ENCODE measurements around the gene PRR32.
"Not testable (repeated sequence)": the region's sequence is repeated elsewhere in the genome, so short reads cannot be mapped to it uniquely, and the experiment has no call there.

Gene PRR32
- 0 reads per million in 4 experiments for total RNA-seq

- no peak for DNase-seq
Measured at GRCh38 chrX:126819429-126819828, at the start of gene PRR32. PRR32 (plus strand) TSS chrX:126819729; CDS start chrX:126819844, 115 bp downstream.

- no peak for DNase-seq
Measured at GRCh38 chrX:126770179-126770578, 49.4 kb upstream of the PRR32 start.

- no peak for DNase-seq
Measured at GRCh38 chrX:126785539-126785938, 34.0 kb upstream of the PRR32 start.

- DNase-seq, result no peak
Measured at GRCh38 chrX:126799059-126799458, 20.5 kb upstream of the PRR32 start.

- DNase-seq, result not testable (repeated sequence)
Measured at GRCh38 chrX:126806784-126807183, 12.7 kb upstream of the PRR32 start.

- DNase-seq, result no peak
Measured at GRCh38 chrX:126815806-126816205, 3.7 kb upstream of the PRR32 start.

- DNase-seq, result no peak
Measured at GRCh38 chrX:126820700-126821420, 1.3 kb downstream of the PRR32 start.

GRCh38 chrX:126824338-126825007 is 4.9 kb downstream of the PRR32 start:
- no peak for DNase-seq

- DNase-seq, result no peak
Measured at GRCh38 chrX:126825566-126826193, 6.2 kb downstream of the PRR32 start.

GRCh38 chrX:126836186-126836585 is 16.7 kb downstream of the PRR32 start:
- DNase-seq, result no peak

GRCh38 chrX:126847143-126847542 is 27.6 kb downstream of the PRR32 start:
- DNase-seq, result no peak

- DNase-seq, result no peak
Measured at GRCh38 chrX:126855839-126856524, 36.5 kb downstream of the PRR32 start.
